ENCODE measurements around the gene MIPEP.

The MIPEP gene

GRCh38 chr13:23688336-23688735 lies 200.9 kb downstream of the MIPEP start:
- in situ Hi-C loops (cut with MboI; ENCODE audit: low sequenced_read_pairs): no loop called here

DNA sequence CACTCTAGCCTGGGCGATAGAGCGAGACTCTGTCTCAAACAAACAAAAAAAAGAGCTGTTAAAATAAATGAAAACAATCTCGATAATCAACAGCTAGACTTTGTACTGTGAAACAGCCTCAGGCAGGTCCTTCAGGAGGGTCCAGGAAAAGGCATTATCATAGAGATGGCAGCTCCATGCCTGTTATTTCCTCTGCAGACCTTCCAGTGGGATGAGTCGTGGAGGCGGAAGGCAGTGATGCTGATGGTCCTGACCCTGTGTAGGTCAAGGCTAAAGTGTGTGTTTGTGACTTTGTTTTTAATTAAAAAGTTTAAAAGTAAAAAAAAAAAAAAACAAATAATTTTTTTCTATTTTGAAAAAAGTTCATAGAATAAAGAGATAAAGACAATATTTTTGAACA lies 201.6 kb downstream of the MIPEP start:
- in situ Hi-C loops (cut with MboI; ENCODE audit: low sequenced_read_pairs): no loop called here

DNA sequence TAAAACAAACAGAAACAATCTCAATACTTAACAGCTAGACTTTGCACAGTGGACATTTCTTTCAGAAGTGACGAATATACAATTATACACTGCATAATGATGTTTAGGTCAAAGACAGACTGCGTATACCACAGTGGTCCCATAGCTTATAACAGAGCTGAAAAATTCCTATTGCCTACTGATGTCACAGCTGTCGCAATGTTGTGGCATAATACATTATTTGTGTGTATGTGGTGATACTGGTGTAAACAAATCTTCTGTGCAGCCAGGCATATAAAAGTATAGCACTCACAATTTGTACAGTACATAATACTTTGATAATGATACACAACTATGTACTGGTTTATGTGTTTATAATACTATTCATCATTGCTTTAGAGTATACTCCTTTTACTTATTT lies 202.3 kb downstream of the MIPEP start:
- in situ Hi-C loops (cut with MboI; ENCODE audit: low sequenced_read_pairs): no loop called here

- in situ Hi-C loops (cut with MboI; ENCODE audit: low sequenced_read_pairs): no loop called here
These were observed 203.8 kb downstream of the MIPEP start for GRCh38 chr13:23685416-23685815.

DNA sequence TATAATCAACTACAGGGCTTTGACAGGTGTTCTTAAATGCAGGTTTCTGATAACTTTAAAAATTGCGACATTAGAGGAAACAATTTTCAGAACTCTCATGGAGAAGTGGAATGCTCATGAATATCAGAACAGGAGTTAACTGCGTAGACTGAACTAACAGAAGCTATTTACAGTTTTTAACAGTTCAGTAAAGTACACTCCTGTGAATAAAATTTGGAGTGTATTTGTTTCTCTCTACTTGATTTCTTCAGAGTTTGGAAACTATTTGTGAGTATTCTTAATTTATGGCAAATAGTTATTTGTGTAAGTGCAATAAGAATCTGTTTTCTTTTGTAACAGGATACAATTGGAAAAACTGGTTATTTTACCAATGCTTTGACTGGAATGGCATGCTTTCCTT lies 204.6 kb downstream of the MIPEP start:
- in situ Hi-C loops (cut with MboI; ENCODE audit: low sequenced_read_pairs): no loop called here

DNA sequence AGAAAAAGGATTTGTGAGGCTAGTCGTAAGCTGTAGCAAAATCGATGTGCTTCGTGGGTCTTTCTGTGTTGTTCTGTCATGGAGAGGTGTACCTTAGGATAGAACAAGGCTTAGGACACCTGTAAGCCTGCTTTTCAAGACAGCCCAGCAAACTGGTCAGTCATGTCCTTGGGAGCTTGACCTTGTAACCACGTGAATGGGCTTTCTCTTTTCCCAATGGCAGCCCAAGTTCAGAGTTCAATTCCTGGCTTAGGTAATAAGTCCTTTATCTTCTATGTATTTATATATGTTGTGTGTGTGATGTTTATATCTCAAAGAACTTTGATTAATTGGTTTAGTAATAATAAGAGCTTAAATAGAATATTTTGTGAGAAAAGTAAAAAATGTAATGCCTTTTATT lies 206.1 kb downstream of the MIPEP start:
- in situ Hi-C loops (cut with MboI; ENCODE audit: low sequenced_read_pairs): no loop called here

DNA sequence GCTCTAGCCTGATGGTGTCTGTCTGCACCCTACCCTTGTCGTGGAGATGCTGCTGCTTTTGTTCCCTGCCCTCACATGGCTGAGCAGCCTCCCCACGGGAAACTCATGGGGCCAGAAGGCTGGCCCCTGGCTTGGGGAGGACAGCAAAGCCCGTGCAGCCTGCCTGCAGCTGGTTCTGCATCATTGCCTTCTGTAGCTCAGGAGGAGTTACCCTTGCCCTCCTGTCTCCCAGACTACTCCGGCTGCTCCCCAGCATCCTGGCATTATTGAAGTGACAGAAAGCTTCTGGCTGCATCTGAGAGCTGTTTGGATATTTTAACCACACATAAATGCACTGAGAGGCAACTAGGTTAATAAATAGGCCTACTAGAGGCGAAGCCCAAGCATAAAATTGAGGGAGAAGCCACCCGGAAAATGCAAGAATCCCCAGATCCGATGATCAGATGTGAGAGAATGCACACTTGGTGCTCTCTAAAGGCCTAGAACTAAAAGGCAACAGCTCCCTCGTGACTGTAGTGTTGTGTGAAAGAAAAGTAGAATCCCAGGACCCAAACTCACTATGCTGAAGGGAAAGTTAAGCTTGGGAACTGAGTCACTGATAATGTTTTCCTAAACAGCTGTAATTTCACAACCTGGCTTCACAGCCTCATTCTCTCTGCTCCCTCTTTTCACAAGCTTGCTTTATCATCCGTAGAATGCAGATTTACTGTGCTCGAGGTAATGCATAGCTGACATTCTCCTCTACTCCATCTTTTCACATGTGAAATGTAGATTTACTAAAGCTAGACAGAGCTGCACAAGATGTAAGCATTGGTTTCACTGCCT lies 208.1 kb downstream of the MIPEP start:
- in situ Hi-C loops (cut with MboI; ENCODE audit: low sequenced_read_pairs): no loop called here
